Dedifferentiated amniotic fluid mesenchymal stem cell (primary cell): ENCODE results near the gene GCAT.

Source experiments
- DNase-seq: peaks from one replicate; pipeline ENCODE4 v3.0.0-alpha.2; 2016; ENCODE audit errors: extremely low spot score

GCAT gene

GRCh38 chr22:37842015-37842793, 34.5 kb downstream of the GCAT start:
- no peak for DNase-seq

GRCh38 chr22:37843741-37844089, 36.0 kb downstream of the GCAT start:
- DNase-seq: peak; percentile 15

GRCh38 chr22:37844904-37845329, 37.2 kb downstream of the GCAT start:
- no peak for DNase-seq

GRCh38 chr22:37846433-37846832, 38.7 kb downstream of the GCAT start:
- no peak for DNase-seq

- DNase-seq: no peak
Observed at GRCh38 chr22:37848587-37849088, 40.9 kb downstream of the GCAT start.

- DNase-seq: peak; percentile 84
Observed at GRCh38 chr22:37849089-37849751, 41.5 kb downstream of the GCAT start, which contains the start of gene EIF3L. EIF3L (plus strand) TSS chr22:37849419; CDS start chr22:37849450, 31 bp downstream.

- DNase-seq: no peak
Observed at GRCh38 chr22:37850801-37851200, 43.1 kb downstream of the GCAT start.

- DNase-seq: no peak
Observed at GRCh38 chr22:37852418-37852817, 44.7 kb downstream of the GCAT start.

- DNase-seq: no peak
Observed at GRCh38 chr22:37854946-37855345, 47.2 kb downstream of the GCAT start.

GRCh38 chr22:37855462-37855861, 47.7 kb downstream of the GCAT start:
- DNase-seq: no peak

- DNase-seq: no peak
Observed at GRCh38 chr22:37860796-37861421, 53.2 kb downstream of the GCAT start.

GRCh38 chr22:37862570-37863325, 55.0 kb downstream of the GCAT start:
- no peak for DNase-seq

- no peak for DNase-seq
Observed at GRCh38 chr22:37865510-37865909, 57.8 kb downstream of the GCAT start.
